PC-3 (cell line): ENCODE measurements around the gene MAP7D3.

Source experiments
- CTCF ChIP-seq: fragments of 300-600 bp; sonication (generic); conservative IDR thresholded peaks from 2 replicates; pipeline ENCODE4 v1.5.1; 2017; ENCODE audit warnings: antibody characterized with exemption, low read depth, mild to moderate bottlenecking, low read length
- EZH2 ChIP-seq: fragments of 300-600 bp; sonication (generic); IDR thresholded peaks from one replicate; pipeline ENCODE4 v1.6.1; 2017; ENCODE audit warnings: antibody characterized with exemption, mild to moderate bottlenecking, low read length; ENCODE audit not compliant: unreplicated experiment

DNA sequence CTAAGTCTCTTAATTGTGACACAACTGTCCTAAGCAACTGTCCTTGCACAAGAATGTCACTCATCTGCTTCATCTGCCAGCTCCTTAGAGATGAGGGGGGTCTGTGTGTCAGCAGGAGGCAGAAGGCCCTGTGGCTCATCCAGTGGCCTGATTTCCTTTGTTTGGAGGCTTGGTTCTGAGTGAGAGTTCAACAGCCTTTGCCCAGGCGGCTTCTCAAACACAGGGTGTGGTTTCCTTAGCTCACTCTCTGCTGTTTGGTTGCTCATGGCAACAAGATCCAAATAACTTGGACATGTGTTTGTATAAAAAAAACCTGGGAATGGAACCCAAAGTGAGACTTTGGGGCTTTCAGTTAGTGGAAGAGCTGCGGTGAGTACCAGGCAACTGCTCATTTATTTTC is 46.6 kb downstream of the MAP7D3 start:
- TF ChIP-seq EZH2 (no peak), CTCF (no peak)
